IPS-18c (cell line): Measurements from ENCODE around the gene XCR1.

Experiments
- H3K4me3 ChIP-seq: 2 replicates; pipeline ENCODE4 v1.7.0; 2013; ENCODE audit warnings: low read depth, mild to moderate bottlenecking, low read length, moderate library complexity; ENCODE audit not compliant: insufficient read depth
- H3K9me3 ChIP-seq: one replicate; pipeline ENCODE4 v1.6.1; 2013; ENCODE audit warnings: mild to moderate bottlenecking, low read length, moderate library complexity; ENCODE audit not compliant: control insufficient read depth, insufficient read depth

The XCR1 gene

GRCh38 chr3:46027021-46027705, at the start of gene XCR1:
Gene XCR1 (minus strand): TSS chr3:46027483. CDS start chr3:46021947, 5,536 bp downstream.
- Histone ChIP-seq H3K9me3 (peaks cover 2% of the 10 kb centered on the region), H3K4me3 (no peak within 1 kb of the TSS)

- Histone ChIP-seq H3K9me3 (peaks cover 3% of the 10 kb centered on the region), H3K4me3 (no peak overlapping the region)
Observed at GRCh38 chr3:46076606-46077005, 49.3 kb upstream of the XCR1 start.

- Histone ChIP-seq H3K4me3 (no peak overlapping the region), H3K9me3 (peaks cover 3% of the 10 kb centered on the region)
Observed at GRCh38 chr3:46075816-46076215, 48.5 kb upstream of the XCR1 start.

GRCh38 chr3:46071222-46071858, 44.1 kb upstream of the XCR1 start:
- Histone ChIP-seq H3K4me3 (no peak overlapping the region), H3K9me3 (no peaks in the 10 kb centered on the region)

- Histone ChIP-seq H3K4me3 (no peak overlapping the region), H3K9me3 (no peaks in the 10 kb centered on the region)
Observed at GRCh38 chr3:46070595-46071093, 43.4 kb upstream of the XCR1 start.

- H3K4me3 ChIP-seq = no peak overlapping the region
- peaks cover 3% of the 10 kb centered on the region for H3K9me3 ChIP-seq
Observed at GRCh38 chr3:46068501-46068900, 41.2 kb upstream of the XCR1 start.

GRCh38 chr3:46067401-46067800, 40.1 kb upstream of the XCR1 start:
- no peak overlapping the region for H3K4me3 ChIP-seq
- H3K9me3 ChIP-seq = peaks cover 3% of the 10 kb centered on the region

- Histone ChIP-seq H3K9me3 (peaks cover 3% of the 10 kb centered on the region), H3K4me3 (no peak overlapping the region)
Observed at GRCh38 chr3:46065750-46066256, 38.5 kb upstream of the XCR1 start.

- H3K4me3 ChIP-seq = no peak overlapping the region
Observed at GRCh38 chr3:46065294-46065705, 38.0 kb upstream of the XCR1 start.

GRCh38 chr3:46062679-46063078, 35.4 kb upstream of the XCR1 start:
- H3K9me3 ChIP-seq = peaks cover 3% of the 10 kb centered on the region
- no peak overlapping the region for H3K4me3 ChIP-seq

More at GRCh38 chr3:46065294-46065705, 38.0 kb upstream of the XCR1 start:
- H3K9me3 ChIP-seq = peaks cover 3% of the 10 kb centered on the region

GRCh38 chr3:46061887-46062286, 34.6 kb upstream of the XCR1 start:
- Histone ChIP-seq H3K9me3 (peaks cover 3% of the 10 kb centered on the region), H3K4me3 (no peak overlapping the region)

- Histone ChIP-seq H3K9me3 (peaks cover 3% of the 10 kb centered on the region), H3K4me3 (no peak overlapping the region)
Observed at GRCh38 chr3:46061108-46061720, 33.9 kb upstream of the XCR1 start.

- Histone ChIP-seq H3K9me3 (peaks cover 3% of the 10 kb centered on the region), H3K4me3 (no peak overlapping the region)
Observed at GRCh38 chr3:46060551-46060950, 33.3 kb upstream of the XCR1 start.

GRCh38 chr3:46059432-46059831, 32.1 kb upstream of the XCR1 start:
- Histone ChIP-seq H3K4me3 (no peak overlapping the region), H3K9me3 (peaks cover 1% of the 10 kb centered on the region)

- Histone ChIP-seq H3K9me3 (no peaks in the 10 kb centered on the region), H3K4me3 (no peak overlapping the region)
Observed at GRCh38 chr3:46058981-46059380, 31.7 kb upstream of the XCR1 start.

- Histone ChIP-seq H3K4me3 (no peak overlapping the region), H3K9me3 (no peaks in the 10 kb centered on the region)
Observed at GRCh38 chr3:46057716-46058115, 30.4 kb upstream of the XCR1 start.

- Histone ChIP-seq H3K4me3 (no peak overlapping the region), H3K9me3 (no peaks in the 10 kb centered on the region)
Observed at GRCh38 chr3:46056686-46057085, 29.4 kb upstream of the XCR1 start.
